GM10266 (cell line): ENCODE measurements around the gene SF3B6.

Experiments
- DNase-seq: peaks from one replicate; pipeline ENCODE4 v3.0.0; 2012; ENCODE audit errors: extremely low spot score
- CTCF ChIP-seq: IDR thresholded peaks from 2 replicates; pipeline ENCODE4 v1.5.1; 2012; ENCODE audit warnings: mild to moderate bottlenecking, low read depth; ENCODE audit not compliant: control insufficient read depth, insufficient read depth; ENCODE audit errors: missing control alignments

The SF3B6 gene

GRCh38 chr2:24077535-24077877 is 1.4 kb upstream of the SF3B6 start:
- TF ChIP-seq CTCF = no peak
- no peak for DNase-seq

GRCh38 chr2:24076849-24077534 is 866 bp upstream of the SF3B6 start:
- no peak for TF ChIP-seq CTCF
- DNase-seq = no peak

- no peak for DNase-seq
- TF ChIP-seq CTCF = no peak
Observed at GRCh38 chr2:24075259-24075658, 867 bp downstream of the SF3B6 start.

GRCh38 chr2:24073816-24074215 is 2.3 kb downstream of the SF3B6 start:
- no peak for TF ChIP-seq CTCF
- no peak for DNase-seq

GRCh38 chr2:24072259-24072658 is 3.9 kb downstream of the SF3B6 start:
- TF ChIP-seq CTCF = no peak
- DNase-seq = no peak

GRCh38 chr2:24065341-24065740 is 10.8 kb downstream of the SF3B6 start:
- no peak for DNase-seq
- no peak for TF ChIP-seq CTCF

GRCh38 chr2:24058564-24059271 is 17.4 kb downstream of the SF3B6 start:
- DNase-seq = no peak
- no peak for TF ChIP-seq CTCF
